Hepatocyte (in vitro differentiated cells): Measurements from ENCODE around the gene RAD50.
"Not testable (repeated sequence)": the region's sequence is repeated elsewhere in the genome, so short reads cannot be mapped to it uniquely, and the experiment has no call there.

ENCODE experiments used
- CTCF ChIP-seq: fragments of 200-600 bp; sonication (generic); IDR thresholded peaks from 2 replicates; pipeline ENCODE4 v1.5.1; 2016; ENCODE audit warnings: antibody characterized with exemption, mild to moderate bottlenecking; ENCODE audit not compliant: poor library complexity
- EZH2 ChIP-seq: fragments of 200-600 bp; sonication (generic); IDR thresholded peaks from 2 replicates; pipeline ENCODE4 v1.6.1; 2016; ENCODE audit warnings: antibody characterized with exemption, mild to moderate bottlenecking, borderline replicate concordance
- EZH2phosphoT487 ChIP-seq: fragments of 200-600 bp; sonication (generic); IDR thresholded peaks from one replicate; pipeline ENCODE4 v1.6.1; 2018; ENCODE audit warnings: antibody characterized with exemption, mild to moderate bottlenecking, low read depth, moderate library complexity; ENCODE audit not compliant: unreplicated experiment, severe bottlenecking

- not testable (repeated sequence) for TF ChIP-seq CTCF, EZH2phosphoT487, EZH2
These were observed 34.7 kb upstream of the RAD50 start for GRCh38 chr5:132522067-132522466.
